Astrocyte (in vitro differentiated cells and primary cell): ENCODE results near the gene LLCFC1. TPM values are rescaled to one million over a fixed set of nuclear protein-coding genes. Genes with fewer than 3 reads are reported as not detected.

Experiments used
- DNase-seq: peaks from one replicate; pipeline ENCODE4 v3.0.0-alpha.2; 2010; ENCODE audit warnings: low read depth
- FAIRE-seq: peaks from 2 replicates; lab custom pipeline; 2011; peaks lifted over from hg19 to GRCh38; lab: Jason Lieb, UNC
- H2AFZ ChIP-seq: 2 replicates; pipeline ENCODE4 v1.6.0; 2012; ENCODE audit warnings: low read depth, low read length, inconsistent platforms
- H3K27ac ChIP-seq: 2 replicates; pipeline ENCODE4 v1.5.1; 2011; ENCODE audit warnings: low read depth, low read length, inconsistent platforms
- H3K27me3 ChIP-seq: 2 replicates; pipeline ENCODE4 v1.6.0; 2011; ENCODE audit warnings: low read length, inconsistent platforms; ENCODE audit not compliant: insufficient read depth
- H3K36me3 ChIP-seq: 2 replicates; pipeline ENCODE4 v1.5.1; 2011; ENCODE audit warnings: low read length, inconsistent platforms; ENCODE audit not compliant: insufficient read depth
- H3K4me1 ChIP-seq: 2 replicates; pipeline ENCODE4 v1.5.1; 2011; ENCODE audit warnings: low read length, inconsistent platforms; ENCODE audit not compliant: insufficient read depth
- H3K4me2 ChIP-seq: 2 replicates; pipeline ENCODE4 v1.6.0; 2012; ENCODE audit warnings: low read length, inconsistent platforms
- H3K4me3 ChIP-seq: 2 replicates; pipeline ENCODE4 v1.5.1; 2011; ENCODE audit warnings: low read depth, mild to moderate bottlenecking, low read length, inconsistent platforms; ENCODE audit not compliant: insufficient read depth
- H3K79me2 ChIP-seq: 2 replicates; pipeline ENCODE4 v1.6.0; 2012; ENCODE audit warnings: mild to moderate bottlenecking, low read length, inconsistent platforms; ENCODE audit not compliant: insufficient read depth
- H3K9ac ChIP-seq: 2 replicates; pipeline ENCODE4 v1.6.0; 2012; ENCODE audit warnings: mild to moderate bottlenecking, low read length, inconsistent platforms
- H3K9me3 ChIP-seq: 2 replicates; pipeline ENCODE4 v1.5.1; 2012; ENCODE audit warnings: low read depth, mild to moderate bottlenecking, low read length, inconsistent platforms; ENCODE audit not compliant: insufficient read depth
- H4K20me1 ChIP-seq: 2 replicates; pipeline ENCODE4 v1.6.0; 2012; ENCODE audit warnings: low read length, inconsistent platforms; ENCODE audit not compliant: insufficient read depth
- H3K27ac Mint-ChIP-seq: one replicate; pipeline ENCODE4 v1.8.0; 2021; ENCODE audit warnings: mild to moderate bottlenecking, mixed read lengths; ENCODE audit not compliant: unreplicated experiment
- H3K27me3 Mint-ChIP-seq: one replicate; pipeline ENCODE4 v1.8.0; 2021; ENCODE audit warnings: low read depth, mixed read lengths; ENCODE audit not compliant: unreplicated experiment
- H3K36me3 Mint-ChIP-seq: one replicate; pipeline ENCODE4 v1.8.0; 2021; ENCODE audit warnings: low read depth, mixed read lengths; ENCODE audit not compliant: unreplicated experiment
- H3K4me1 Mint-ChIP-seq: one replicate; pipeline ENCODE4 v1.8.0; 2021; ENCODE audit warnings: low read depth, mixed read lengths; ENCODE audit not compliant: unreplicated experiment
- H3K4me3 Mint-ChIP-seq: one replicate; pipeline ENCODE4 v1.8.0; 2021; ENCODE audit warnings: mild to moderate bottlenecking, moderate library complexity, mixed read lengths; ENCODE audit not compliant: unreplicated experiment
- H3K9me3 Mint-ChIP-seq: one replicate; pipeline ENCODE4 v1.8.0; 2021; ENCODE audit warnings: mild to moderate bottlenecking, mixed read lengths; ENCODE audit not compliant: unreplicated experiment
- CTCF ChIP-seq: IDR thresholded peaks from 2 replicates; pipeline ENCODE4 v1.5.1; 2011; ENCODE audit warnings: low read depth, mild to moderate bottlenecking, inconsistent platforms, low read length, moderate library complexity; ENCODE audit not compliant: insufficient read depth
- EZH2 ChIP-seq: IDR thresholded peaks from 2 replicates; pipeline ENCODE4 v1.6.1; 2012; ENCODE audit warnings: mild to moderate bottlenecking, low read length, inconsistent platforms; ENCODE audit not compliant: insufficient read depth
- total RNA-seq: library from RNA; stranded (reverse); gene quantifications from 2 replicates; pipeline ENCODE4 v1.2.1, GENCODE V29; 2021

LLCFC1 gene
- total RNA-seq, 1 donor from 2014 or later: not detected

- Mint-ChIP-seq H3K9me3 (no peaks in the 10 kb centered on the region), H3K4me1 (no peaks in the 10 kb centered on the region), H3K27ac (no peak overlapping the region), H3K4me3 (no peak overlapping the region), H3K27me3 (peaks cover 22% of the 10 kb centered on the region), H3K36me3 (no peaks in the 10 kb centered on the region)
- Histone ChIP-seq H3K79me2 (no peaks in the 10 kb centered on the region), H3K27me3 (no peaks in the 10 kb centered on the region), H4K20me1 (no peaks in the 10 kb centered on the region), H3K4me1 (no peaks in the 10 kb centered on the region), H2AFZ (no peak overlapping the region), H3K9ac (no peak overlapping the region), H3K27ac (no peak overlapping the region), H3K36me3 (no peaks in the 10 kb centered on the region), H3K4me2 (no peak overlapping the region), H3K9me3 (no peaks in the 10 kb centered on the region), H3K4me3 (no peak overlapping the region)
- FAIRE-seq (no peak), DNase-seq (no peak)
- no peak for TF ChIP-seq EZH2
- no peak for TF ChIP-seq CTCF
These were observed 19.6 kb upstream of the LLCFC1 start for GRCh38 chr7:142919656-142920055.

- DNase-seq (no peak), FAIRE-seq (no peak)
- no peak overlapping the region for H3K27ac Mint-ChIP-seq
- H4K20me1 ChIP-seq: no peaks in the 10 kb centered on the region
- no peaks in the 10 kb centered on the region for H3K27me3 ChIP-seq
- H3K36me3 Mint-ChIP-seq: no peaks in the 10 kb centered on the region
- H2AFZ ChIP-seq: no peak overlapping the region
- no peak overlapping the region for H3K27ac ChIP-seq
- no peaks in the 10 kb centered on the region for H3K9me3 Mint-ChIP-seq
- no peaks in the 10 kb centered on the region for H3K4me1 Mint-ChIP-seq
- H3K9me3 ChIP-seq: no peaks in the 10 kb centered on the region
- H3K36me3 ChIP-seq: no peaks in the 10 kb centered on the region
- H3K4me1 ChIP-seq: no peaks in the 10 kb centered on the region
- H3K4me2 ChIP-seq: no peak overlapping the region
- no peaks in the 10 kb centered on the region for H3K79me2 ChIP-seq
- no peak overlapping the region for H3K9ac ChIP-seq
- TF ChIP-seq EZH2 (no peak), CTCF (no peak)
- H3K4me3 ChIP-seq: no peak overlapping the region
- no peak overlapping the region for H3K4me3 Mint-ChIP-seq
- H3K27me3 Mint-ChIP-seq: peaks cover 44% of the 10 kb centered on the region
These were observed 15.9 kb upstream of the LLCFC1 start for GRCh38 chr7:142923391-142923790.

GRCh38 chr7:142925413-142925812 is 13.9 kb upstream of the LLCFC1 start:
- Mint-ChIP-seq H3K27ac (no peak overlapping the region), H3K4me1 (no peaks in the 10 kb centered on the region), H3K36me3 (no peaks in the 10 kb centered on the region), H3K4me3 (no peak overlapping the region), H3K27me3 (peaks cover 38% of the 10 kb centered on the region), H3K9me3 (peaks cover under 1% of the 10 kb centered on the region)
- no peak overlapping the region for H3K4me3 ChIP-seq
- H3K9me3 ChIP-seq: peaks cover 3% of the 10 kb centered on the region
- no peaks in the 10 kb centered on the region for H3K4me1 ChIP-seq
- TF ChIP-seq CTCF (no peak), EZH2 (no peak)
- H4K20me1 ChIP-seq: no peaks in the 10 kb centered on the region
- H2AFZ ChIP-seq: no peak overlapping the region
- H3K36me3 ChIP-seq: no peaks in the 10 kb centered on the region
- no peak overlapping the region for H3K9ac ChIP-seq
- DNase-seq (no peak), FAIRE-seq (no peak)
- no peaks in the 10 kb centered on the region for H3K79me2 ChIP-seq
- no peak overlapping the region for H3K27ac ChIP-seq
- no peak overlapping the region for H3K4me2 ChIP-seq
- no peaks in the 10 kb centered on the region for H3K27me3 ChIP-seq
